Measurements from ENCODE around the gene NIPSNAP2. TPM values are rescaled to one million over a fixed set of nuclear protein-coding genes. Genes with fewer than 3 reads are reported as not detected.

NIPSNAP2 gene
- total RNA-seq, 1 experiment from 2014 or later: 38.5 TPM

DNA sequence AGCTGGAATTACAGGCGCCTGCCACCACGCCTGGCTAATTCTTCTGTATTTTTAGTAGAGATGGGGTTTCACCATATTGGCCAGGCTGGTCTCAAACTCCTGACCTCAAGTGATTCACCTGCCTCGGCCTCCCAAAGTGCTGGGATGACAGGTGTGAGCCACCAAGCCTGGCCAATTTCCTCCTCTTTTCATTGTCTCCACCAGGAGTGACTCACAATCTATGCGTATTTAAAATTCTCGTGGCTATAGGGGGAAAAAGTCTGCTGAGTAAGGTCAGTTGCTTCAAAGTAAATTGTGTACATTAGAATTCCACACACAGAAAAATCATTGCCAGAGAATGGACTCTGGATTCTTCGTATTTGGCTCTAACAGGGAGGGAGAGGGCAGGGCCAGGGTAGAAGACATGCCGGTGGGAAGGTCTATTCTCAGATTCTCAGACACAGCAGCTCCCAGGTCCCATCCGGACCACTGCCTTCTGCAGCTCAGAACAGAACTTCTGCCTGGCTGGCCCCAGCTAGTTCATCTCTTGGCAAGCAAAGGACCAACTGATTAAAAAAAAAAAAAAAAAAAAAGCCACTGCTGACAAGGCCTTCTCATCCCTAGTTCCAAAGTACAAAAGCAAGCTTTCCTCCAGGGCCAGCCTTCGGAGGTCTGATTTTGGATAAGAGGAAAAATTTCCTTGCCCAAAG is 64.7 kb downstream of the NIPSNAP2 start:
- no peaks in the 10 kb centered on the region for H3K9me3 Mint-ChIP-seq
- peaks cover 7% of the 10 kb centered on the region for H3K4me1 Mint-ChIP-seq
- no peak for ATAC-seq
- H3K4me3 Mint-ChIP-seq: no peak overlapping the region
- no peak for DNase-seq (ENCODE audit: low spot score)
- no peaks in the 10 kb centered on the region for H3K27me3 Mint-ChIP-seq (ENCODE audit: low read depth)
- H3K36me3 Mint-ChIP-seq: peaks cover 43% of the 10 kb centered on the region
- no peak overlapping the region for H3K27ac Mint-ChIP-seq
- CTCF ChIA-PET: interaction anchor here (1.0 kb wide), 1 partner anchor 45 kb away, joined by 5 read pairs; no protein-coding TSS in a partner anchor
- TF ChIP-seq NFATC4 (CRISPR knock-in tag; IDR thresholded peaks at IDR 0.05) (no peak), AR (CRISPR knock-in tag; IDR thresholded peaks at IDR 0.05) (no peak), FOXJ3 (CRISPR knock-in tag; IDR thresholded peaks at IDR 0.05; ENCODE audit: borderline replicate concordance) (no peak), ZNF423 (CRISPR knock-in tag; IDR thresholded peaks at IDR 0.05) (no peak), ZNF532 (CRISPR knock-in tag; IDR thresholded peaks at IDR 0.05; ENCODE audit: borderline replicate concordance) (no peak), RORB (CRISPR knock-in tag; IDR thresholded peaks at IDR 0.05) (no peak), EMX1 (CRISPR knock-in tag; IDR thresholded peaks at IDR 0.05) (no peak), ZNF138 (CRISPR knock-in tag; conservative IDR thresholded peaks at IDR 0.05) (no peak), NR1H2 (CRISPR knock-in tag; IDR thresholded peaks at IDR 0.05) (no peak), SMAD4 (CRISPR knock-in tag; IDR thresholded peaks at IDR 0.05) (no peak), KAT7 (CRISPR knock-in tag; IDR thresholded peaks at IDR 0.05; ENCODE audit: borderline replicate concordance) (no peak), ZBTB21 (CRISPR knock-in tag; IDR thresholded peaks at IDR 0.05; ENCODE audit: borderline replicate concordance) (no peak)
- TF ChIP-seq, protein P1, sequence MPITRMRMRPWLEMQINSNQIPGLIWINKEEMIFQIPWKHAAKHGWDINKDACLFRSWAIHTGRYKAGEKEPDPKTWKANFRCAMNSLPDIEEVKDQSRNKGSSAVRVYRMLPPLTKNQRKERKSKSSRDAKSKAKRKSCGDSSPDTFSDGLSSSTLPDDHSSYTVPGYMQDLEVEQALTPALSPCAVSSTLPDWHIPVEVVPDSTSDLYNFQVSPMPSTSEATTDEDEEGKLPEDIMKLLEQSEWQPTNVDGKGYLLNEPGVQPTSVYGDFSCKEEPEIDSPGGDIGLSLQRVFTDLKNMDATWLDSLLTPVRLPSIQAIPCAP (CRISPR knock-in tag; IDR thresholded peaks at IDR 0.05): no peak
- TF ChIP-seq, protein P2, sequence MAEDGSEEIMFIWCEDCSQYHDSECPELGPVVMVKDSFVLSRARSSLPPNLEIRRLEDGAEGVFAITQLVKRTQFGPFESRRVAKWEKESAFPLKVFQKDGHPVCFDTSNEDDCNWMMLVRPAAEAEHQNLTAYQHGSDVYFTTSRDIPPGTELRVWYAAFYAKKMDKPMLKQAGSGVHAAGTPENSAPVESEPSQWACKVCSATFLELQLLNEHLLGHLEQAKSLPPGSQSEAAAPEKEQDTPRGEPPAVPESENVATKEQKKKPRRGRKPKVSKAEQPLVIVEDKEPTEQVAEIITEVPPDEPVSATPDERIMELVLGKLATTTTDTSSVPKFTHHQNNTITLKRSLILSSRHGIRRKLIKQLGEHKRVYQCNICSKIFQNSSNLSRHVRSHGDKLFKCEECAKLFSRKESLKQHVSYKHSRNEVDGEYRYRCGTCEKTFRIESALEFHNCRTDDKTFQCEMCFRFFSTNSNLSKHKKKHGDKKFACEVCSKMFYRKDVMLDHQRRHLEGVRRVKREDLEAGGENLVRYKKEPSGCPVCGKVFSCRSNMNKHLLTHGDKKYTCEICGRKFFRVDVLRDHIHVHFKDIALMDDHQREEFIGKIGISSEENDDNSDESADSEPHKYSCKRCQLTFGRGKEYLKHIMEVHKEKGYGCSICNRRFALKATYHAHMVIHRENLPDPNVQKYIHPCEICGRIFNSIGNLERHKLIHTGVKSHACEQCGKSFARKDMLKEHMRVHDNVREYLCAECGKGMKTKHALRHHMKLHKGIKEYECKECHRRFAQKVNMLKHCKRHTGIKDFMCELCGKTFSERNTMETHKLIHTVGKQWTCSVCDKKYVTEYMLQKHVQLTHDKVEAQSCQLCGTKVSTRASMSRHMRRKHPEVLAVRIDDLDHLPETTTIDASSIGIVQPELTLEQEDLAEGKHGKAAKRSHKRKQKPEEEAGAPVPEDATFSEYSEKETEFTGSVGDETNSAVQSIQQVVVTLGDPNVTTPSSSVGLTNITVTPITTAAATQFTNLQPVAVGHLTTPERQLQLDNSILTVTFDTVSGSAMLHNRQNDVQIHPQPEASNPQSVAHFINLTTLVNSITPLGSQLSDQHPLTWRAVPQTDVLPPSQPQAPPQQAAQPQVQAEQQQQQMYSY (CRISPR knock-in tag; IDR thresholded peaks at IDR 0.05): no peak
- TF ChIP-seq, protein P3, sequence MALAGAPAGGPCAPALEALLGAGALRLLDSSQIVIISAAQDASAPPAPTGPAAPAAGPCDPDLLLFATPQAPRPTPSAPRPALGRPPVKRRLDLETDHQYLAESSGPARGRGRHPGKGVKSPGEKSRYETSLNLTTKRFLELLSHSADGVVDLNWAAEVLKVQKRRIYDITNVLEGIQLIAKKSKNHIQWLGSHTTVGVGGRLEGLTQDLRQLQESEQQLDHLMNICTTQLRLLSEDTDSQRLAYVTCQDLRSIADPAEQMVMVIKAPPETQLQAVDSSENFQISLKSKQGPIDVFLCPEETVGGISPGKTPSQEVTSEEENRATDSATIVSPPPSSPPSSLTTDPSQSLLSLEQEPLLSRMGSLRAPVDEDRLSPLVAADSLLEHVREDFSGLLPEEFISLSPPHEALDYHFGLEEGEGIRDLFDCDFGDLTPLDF (CRISPR knock-in tag; IDR thresholded peaks at IDR 0.05): no peak
- TF ChIP-seq, protein P4, sequence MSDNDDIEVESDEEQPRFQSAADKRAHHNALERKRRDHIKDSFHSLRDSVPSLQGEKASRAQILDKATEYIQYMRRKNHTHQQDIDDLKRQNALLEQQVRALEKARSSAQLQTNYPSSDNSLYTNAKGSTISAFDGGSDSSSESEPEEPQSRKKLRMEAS (CRISPR knock-in tag; IDR thresholded peaks at IDR 0.05): no peak
- POLR2A ChIA-PET: interaction anchor here (0.6 to 2.5 kb wide), 4 partner anchors 22 to 1129 kb away, joined by 3 to 13 read pairs (median 6); partner anchors contain the start of genes CCT6A and PSPH
